Testis (tissue), 3 donors: Measurements from ENCODE around the gene RNF169. TPM values are rescaled to one million over a fixed set of nuclear protein-coding genes. Genes with fewer than 3 reads are reported as not detected.

Source experiments
- DNase-seq: peaks from one replicate; pipeline ENCODE4 v3.0.0-alpha.2; 2019
- H3K27ac ChIP-seq, 2 donors: fragments of 200-600 bp; sonication (generic); one replicate each; pipeline ENCODE4 v1.5.1; 2019
- H3K27me3 ChIP-seq: fragments of 200-600 bp; sonication (generic); one replicate; pipeline ENCODE4 v1.5.1; 2019
- H3K36me3 ChIP-seq: fragments of 200-600 bp; sonication (generic); one replicate; pipeline ENCODE4 v1.5.1; 2017; ENCODE audit warnings: low read depth; ENCODE audit errors: missing control alignments
- H3K4me1 ChIP-seq: fragments of 200-600 bp; sonication (generic); one replicate; pipeline ENCODE4 v1.5.1; 2019
- H3K4me3 ChIP-seq, 2 donors: fragments of 200-600 bp; sonication (generic); one replicate each; pipeline ENCODE4 v1.5.1; 2017 to 2019
- H3K9me3 ChIP-seq: fragments of 200-600 bp; sonication (generic); one replicate; pipeline ENCODE4 v1.5.1; 2017
- CTCF ChIP-seq, 3 experiments: fragments of 450-650 bp in 2 of 3; fragments of 200-600 bp in 1 of 3; sonication (generic) in 1 of 3; IDR thresholded peaks; one replicate each; pipeline ENCODE4 v1.5.1; 2016 to 2019; ENCODE audit warnings: antibody characterized with exemption in 3 of 3, mild to moderate bottlenecking in 2 of 3, moderate library complexity in 1 of 3
- POLR2A ChIP-seq: fragments of 450-650 bp; IDR thresholded peaks from one replicate; pipeline ENCODE4 v1.6.1; 2017; ENCODE audit warnings: antibody characterized with exemption, mild to moderate bottlenecking, moderate library complexity
- WGBS, 2 donors: methylation state at CpG; one replicate each; pipeline ENCODE4 v1.1.5; 2018; 5-methylcytosine and 5-hydroxymethylcytosine counted together
- intact Hi-C: fragments of 100-400 bp; cut with DNase I; formaldehyde crosslinking; loops from one replicate; pipeline ENCODE4 v1.15.1; 2023; ENCODE audit warnings: low total_unique reads
- polyA plus RNA-seq: library from polyadenylated mRNA; stranded (reverse); fragments of 350-450 nt; fragmentation: Illumina TruSeq; extraction: RNeasy Lipid Tissue Mini Kit (QIAGEN cat#74804); gene quantifications from one replicate; pipeline ENCODE4 v1.2.3, GENCODE V29; 2014; ENCODE audit warnings: low read depth, low replicate concordance; ENCODE audit not compliant: insufficient read depth
- total RNA-seq, 2 donors: library from RNA; depleted of rRNA; stranded (reverse); fragments of >200 nt; gene quantifications; one replicate each; pipeline ENCODE4 v1.2.3, GENCODE V29; 2016

The RNF169 gene
- total and polyA plus RNA-seq, 3 donors from 2014 or later: 7.2 to 19.4 (median 19.3) TPM

DNA sequence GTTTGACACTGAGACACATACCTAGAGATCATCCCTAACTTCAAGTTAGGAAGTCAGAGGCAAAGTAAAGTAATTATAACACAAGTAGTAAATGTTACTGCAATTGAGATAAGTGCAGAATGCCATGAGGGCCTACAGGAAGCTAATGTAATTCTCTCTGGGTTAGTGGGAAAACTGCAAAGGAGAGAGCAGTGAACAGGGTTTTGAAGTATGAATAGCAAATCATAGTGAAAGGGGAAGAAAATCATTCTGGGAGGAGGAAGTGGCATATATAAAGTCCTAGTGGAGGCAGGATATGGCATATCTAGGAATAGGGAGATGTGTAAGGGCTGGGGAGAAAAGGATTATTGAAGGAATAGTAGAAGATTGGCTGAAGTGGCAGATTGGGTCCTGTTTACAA, 27.9 kb downstream of the RNF169 start:
- Histone ChIP-seq H3K27ac (no peak overlapping the region), H3K36me3 (no peaks in the 10 kb centered on the region)
- intact Hi-C loops: no loop called here

DNA sequence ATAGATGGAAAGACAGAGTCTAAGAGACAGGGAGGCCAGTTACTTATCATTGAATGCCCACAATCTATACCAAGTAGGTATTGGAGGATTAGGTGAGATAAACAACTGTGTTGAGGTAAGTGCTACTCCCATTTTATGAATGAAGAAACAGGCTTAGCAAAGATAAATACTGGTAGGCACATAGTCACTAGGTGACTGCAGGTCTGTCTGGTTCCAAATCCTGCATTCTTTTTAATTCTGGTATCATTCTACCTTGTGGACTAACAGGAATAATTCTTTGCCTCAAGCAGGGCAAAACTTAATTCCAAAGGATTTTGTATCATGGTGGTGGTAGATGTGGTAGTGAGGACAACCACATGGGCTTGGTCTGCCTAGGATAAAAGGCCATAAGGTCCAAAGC, 28.4 kb downstream of the RNF169 start:
- intact Hi-C loops: no loop called here
- no peak for DNase-seq
- H3K36me3 ChIP-seq: no peaks in the 10 kb centered on the region
- H3K27me3 ChIP-seq: no peaks in the 10 kb centered on the region
- no peak overlapping the region for H3K4me3 ChIP-seq
- no peak for TF ChIP-seq POLR2A
- no peak for TF ChIP-seq CTCF (IDR thresholded peaks at IDR 0.05)
- no peaks in the 10 kb centered on the region for H3K9me3 ChIP-seq
- H3K27ac ChIP-seq: no peak overlapping the region
- H3K4me1 ChIP-seq: no peaks in the 10 kb centered on the region

More for the DNA sequence above, 27.9 kb downstream of the RNF169 start:
- no peaks in the 10 kb centered on the region for H3K9me3 ChIP-seq
- no peak overlapping the region for H3K4me3 ChIP-seq
- no peaks in the 10 kb centered on the region for H3K27me3 ChIP-seq
- H3K4me1 ChIP-seq: no peaks in the 10 kb centered on the region
- TF ChIP-seq POLR2A (no peak), CTCF (IDR thresholded peaks at IDR 0.05) (no peak)
- no peak for DNase-seq

DNA sequence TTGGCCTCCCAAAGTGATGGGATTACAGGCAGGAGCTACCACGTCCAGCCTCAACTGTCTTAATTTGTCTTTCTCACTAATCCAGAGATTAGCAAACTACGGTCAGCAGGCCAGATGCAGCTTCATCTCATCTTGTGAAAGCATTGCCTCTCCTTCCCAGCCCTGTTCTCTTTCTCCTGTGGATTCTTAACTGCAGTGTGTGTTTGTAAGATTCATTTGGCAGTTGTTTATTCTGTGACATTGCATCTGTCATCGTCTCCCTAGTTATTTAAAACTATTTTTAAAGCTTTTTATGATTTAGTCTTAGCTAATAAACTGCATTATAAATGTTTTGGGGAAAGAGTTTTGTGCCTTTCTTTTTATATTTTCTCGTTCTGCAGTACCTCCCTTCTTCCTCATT, 29.2 kb downstream of the RNF169 start:
- no peak for DNase-seq
- WGBS, 2 donors: 84 to 88% methylated on average over 4 of the region's 4 CpGs
- no peak overlapping the region for H3K27ac ChIP-seq

DNA sequence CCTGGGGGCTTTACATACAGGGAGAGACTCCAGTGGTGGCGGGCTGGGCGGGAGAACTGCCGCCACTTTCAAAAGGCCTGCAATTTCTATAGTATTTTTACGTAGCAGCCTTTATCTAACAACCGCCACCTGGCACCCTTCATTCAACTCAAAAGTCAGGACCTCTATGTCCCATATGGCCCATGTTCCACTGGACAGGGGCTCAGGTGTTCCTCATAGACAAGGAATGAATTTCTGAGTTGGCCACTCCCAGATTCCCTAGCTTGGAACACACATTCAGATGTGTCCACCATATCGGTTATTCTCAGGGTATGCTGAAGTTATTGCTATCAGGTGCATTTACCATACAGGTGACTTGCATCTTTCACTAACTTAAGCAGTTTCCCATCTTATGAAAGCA, 29.9 kb downstream of the RNF169 start:
- no peaks in the 10 kb centered on the region for H3K36me3 ChIP-seq
- H3K9me3 ChIP-seq: no peaks in the 10 kb centered on the region
- no peaks in the 10 kb centered on the region for H3K27me3 ChIP-seq
- no peak for TF ChIP-seq POLR2A
- no peak for TF ChIP-seq CTCF (IDR thresholded peaks at IDR 0.05)
- H3K27ac ChIP-seq: no peak overlapping the region
- intact Hi-C loops: no loop called here
- no peaks in the 10 kb centered on the region for H3K4me1 ChIP-seq
- 97 to 98% methylated on average over 6 of the region's 6 CpGs for WGBS, 2 donors
- H3K4me3 ChIP-seq: no peak overlapping the region
- no peak for DNase-seq

More for the DNA sequence above, 29.2 kb downstream of the RNF169 start:
- H3K36me3 ChIP-seq: no peaks in the 10 kb centered on the region
- no peak overlapping the region for H3K4me3 ChIP-seq
- intact Hi-C loops: no loop called here
- no peaks in the 10 kb centered on the region for H3K4me1 ChIP-seq
- TF ChIP-seq POLR2A (no peak), CTCF (IDR thresholded peaks at IDR 0.05) (no peak)
- no peaks in the 10 kb centered on the region for H3K27me3 ChIP-seq
- no peaks in the 10 kb centered on the region for H3K9me3 ChIP-seq

- intact Hi-C loops: no loop called here
- H3K4me1 ChIP-seq: peaks cover 4% of the 10 kb centered on the region
- 84 to 87% methylated on average over 4 of the region's 4 CpGs for WGBS, 2 donors
These were observed 31.8 kb downstream of the RNF169 start for GRCh38 chr11:74780248-74781005.

More at GRCh38 chr11:74780248-74781005, 31.8 kb downstream of the RNF169 start:
- H3K27me3 ChIP-seq: no peaks in the 10 kb centered on the region
- no peak for DNase-seq
- no peaks in the 10 kb centered on the region for H3K36me3 ChIP-seq
- H3K27ac ChIP-seq: no peak overlapping the region
- no peak for TF ChIP-seq POLR2A
- no peak for TF ChIP-seq CTCF (IDR thresholded peaks at IDR 0.05)
- H3K9me3 ChIP-seq: no peaks in the 10 kb centered on the region
- no peak overlapping the region for H3K4me3 ChIP-seq
